ENCODE measurements around the gene CUX1. TPM values are rescaled to one million over a fixed set of nuclear protein-coding genes. Genes with fewer than 3 reads are reported as not detected.

The CUX1 gene
- total RNA-seq, 2 experiments from 2014 or later = 20.2 to 20.4 TPM

- ChIA-PET CTCF (no interaction called here), POLR2A (no interaction called here)
- TF ChIP-seq CTCF (IDR thresholded peaks at IDR 0.05) = no peak
- H3K27ac Mint-ChIP-seq = no peak overlapping the region
- H3K36me3 Mint-ChIP-seq (ENCODE audit: low read depth) = no peaks in the 10 kb centered on the region
- H3K4me1 Mint-ChIP-seq (ENCODE audit: low read depth) = no peaks in the 10 kb centered on the region
- no peaks in the 10 kb centered on the region for H3K9me3 Mint-ChIP-seq
- ATAC-seq (no peak), DNase-seq (no peak)
- intact Hi-C loops (cut with micrococcal nuclease) = no loop called here
- H3K4me3 Mint-ChIP-seq = no peak overlapping the region
- H3K27me3 Mint-ChIP-seq = no peaks in the 10 kb centered on the region
Observed at GRCh38 chr7:102165136-102165535, 347.7 kb downstream of the CUX1 start.

- no peak overlapping the region for H3K4me3 Mint-ChIP-seq
- DNase-seq (no peak), ATAC-seq (no peak)
- intact Hi-C loops (cut with micrococcal nuclease) = no loop called here
- no peak for TF ChIP-seq CTCF (IDR thresholded peaks at IDR 0.05)
- ChIA-PET POLR2A (no interaction called here), CTCF (no interaction called here)
- H3K27me3 Mint-ChIP-seq = no peaks in the 10 kb centered on the region
- H3K9me3 Mint-ChIP-seq = no peaks in the 10 kb centered on the region
- no peaks in the 10 kb centered on the region for H3K4me1 Mint-ChIP-seq (ENCODE audit: low read depth)
- H3K36me3 Mint-ChIP-seq (ENCODE audit: low read depth) = no peaks in the 10 kb centered on the region
- no peak overlapping the region for H3K27ac Mint-ChIP-seq
Observed at GRCh38 chr7:102167254-102167653, 349.8 kb downstream of the CUX1 start.

- DNase-seq = no peak
- CTCF ChIA-PET = no interaction called here
- no peak for ATAC-seq
Observed at GRCh38 chr7:102169651-102170392, 352.4 kb downstream of the CUX1 start.

GRCh38 chr7:102170393-102170970, 353.1 kb downstream of the CUX1 start:
- CTCF ChIA-PET = no interaction called here
- intact Hi-C loops (cut with micrococcal nuclease) = no loop called here
- Mint-ChIP-seq H3K27me3 (no peaks in the 10 kb centered on the region), H3K4me1 (ENCODE audit: low read depth) (no peaks in the 10 kb centered on the region), H3K36me3 (ENCODE audit: low read depth) (no peaks in the 10 kb centered on the region), H3K9me3 (no peaks in the 10 kb centered on the region), H3K27ac (no peak overlapping the region), H3K4me3 (no peak overlapping the region)
- ATAC-seq (no peak), DNase-seq (no peak)
- POLR2A ChIA-PET = no interaction called here
- no peak for TF ChIP-seq CTCF (IDR thresholded peaks at IDR 0.05)

More at GRCh38 chr7:102169651-102170392, 352.4 kb downstream of the CUX1 start:
- Mint-ChIP-seq H3K9me3 (no peaks in the 10 kb centered on the region), H3K36me3 (ENCODE audit: low read depth) (no peaks in the 10 kb centered on the region), H3K27me3 (no peaks in the 10 kb centered on the region), H3K4me1 (ENCODE audit: low read depth) (no peaks in the 10 kb centered on the region), H3K4me3 (no peak overlapping the region), H3K27ac (no peak overlapping the region)
- intact Hi-C loops (cut with micrococcal nuclease) = no loop called here
- POLR2A ChIA-PET = no interaction called here
- TF ChIP-seq CTCF (IDR thresholded peaks at IDR 0.05) = no peak

- Mint-ChIP-seq H3K9me3 (no peaks in the 10 kb centered on the region), H3K4me1 (ENCODE audit: low read depth) (no peaks in the 10 kb centered on the region), H3K27me3 (no peaks in the 10 kb centered on the region), H3K4me3 (no peak overlapping the region), H3K36me3 (ENCODE audit: low read depth) (peaks cover 3% of the 10 kb centered on the region), H3K27ac (no peak overlapping the region)
- ATAC-seq (no peak), DNase-seq (no peak)
- intact Hi-C loops (cut with micrococcal nuclease) = no loop called here
- no peak for TF ChIP-seq CTCF (IDR thresholded peaks at IDR 0.05)
- CTCF ChIA-PET = no interaction called here
- POLR2A ChIA-PET = no interaction called here
Observed at GRCh38 chr7:102173669-102174068, 356.2 kb downstream of the CUX1 start.

All from activated CD8-positive, alpha-beta T cell treated with anti-CD3 and anti-CD28 coated beads for 36 hours (primary cell).